GM21528 (cell line): ENCODE data around the gene INS.

Source experiments
- ATAC-seq: cut with Tn5 transposase; IDR thresholded peaks from one replicate; pipeline ENCODE4 v1.9.1; 2021; ENCODE audit warnings: mild to moderate bottlenecking, moderate library complexity; ENCODE audit not compliant: unreplicated experiment, low FRiP score

Gene INS

GRCh38 chr11:2149864-2150847 is 10.9 kb downstream of the INS start:
- ATAC-seq: no peak

GRCh38 chr11:2149460-2149859 is 11.5 kb downstream of the INS start:
- ATAC-seq: no peak

- ATAC-seq: no peak
These were observed 12.4 kb downstream of the INS start for GRCh38 chr11:2148595-2148994.

- no peak for ATAC-seq
These were observed 13.6 kb downstream of the INS start for GRCh38 chr11:2147391-2147790.

- ATAC-seq: no peak
These were observed 15.0 kb downstream of the INS start for GRCh38 chr11:2146051-2146450.

- no peak for ATAC-seq
These were observed 16.3 kb downstream of the INS start for GRCh38 chr11:2144544-2145248.

GRCh38 chr11:2143799-2144543 is 17.0 kb downstream of the INS start:
- no peak for ATAC-seq

GRCh38 chr11:2143477-2143798 is 17.6 kb downstream of the INS start:
- ATAC-seq: no peak

- no peak for ATAC-seq
These were observed 18.2 kb downstream of the INS start for GRCh38 chr11:2142762-2143202.

GRCh38 chr11:2142300-2142759 is 18.7 kb downstream of the INS start:
- ATAC-seq: no peak

- no peak for ATAC-seq
These were observed 20.3 kb downstream of the INS start for GRCh38 chr11:2140411-2141400.

GRCh38 chr11:2139621-2140337 is 21.2 kb downstream of the INS start:
- no peak for ATAC-seq

- ATAC-seq: no peak
These were observed 21.9 kb downstream of the INS start, which contains the start of gene IGF2 for GRCh38 chr11:2139123-2139521. IGF2 (minus strand) TSS chr11:2139389; CDS start chr11:2135523, 3,866 bp downstream.

GRCh38 chr11:2138431-2139122 is 22.4 kb downstream of the INS start:
- ATAC-seq: no peak

- ATAC-seq: no peak
These were observed 23.0 kb downstream of the INS start for GRCh38 chr11:2138068-2138430.

GRCh38 chr11:2137202-2138067 is 23.6 kb downstream of the INS start:
- no peak for ATAC-seq

GRCh38 chr11:2136952-2137201 is 24.1 kb downstream of the INS start:
- no peak for ATAC-seq
